Gastroesophageal sphincter (tissue), 4 donors: Measurements from ENCODE around the gene ODAD4. TPM values are rescaled to one million over a fixed set of nuclear protein-coding genes. Genes with fewer than 3 reads are reported as not detected.
"Not testable (repeated sequence)": the region's sequence is repeated elsewhere in the genome, so short reads cannot be mapped to it uniquely, and the experiment has no call there.

Source experiments
- ATAC-seq: fragments of 150-250 bp; one replicate; pipeline ENCODE4 v1.9.1; 2016; ENCODE audit warnings: mild to moderate bottlenecking, moderate library complexity
- H3K27ac ChIP-seq, 4 donors: fragments of 200-600 bp; sonication (generic) in 3 of 4; 1 replicate in 3 of 4; 2 replicates in 1 of 4; pipeline ENCODE4 v1.5.1; 2016 to 2019
- H3K27me3 ChIP-seq: fragments of 200-600 bp; sonication (generic); one replicate; pipeline ENCODE4 v1.5.1; 2019
- H3K36me3 ChIP-seq, 2 donors: fragments of 200-600 bp; sonication (generic); one replicate each; pipeline ENCODE4 v1.5.1; 2019; ENCODE audit warnings: control low read depth in 1 of 2
- H3K4me1 ChIP-seq, 3 donors: fragments of 200-600 bp; sonication (generic); 1 replicate in 2 of 3; 2 replicates in 1 of 3; pipeline ENCODE4 v1.5.1; 2016 to 2019; ENCODE audit warnings: control low read depth in 2 of 3
- H3K4me3 ChIP-seq, 2 donors: fragments of 200-600 bp; sonication (generic); one replicate each; pipeline ENCODE4 v1.5.1; 2019; ENCODE audit warnings: mild to moderate bottlenecking in 1 of 2, moderate library complexity in 1 of 2
- H3K9me3 ChIP-seq, 3 donors: fragments of 200-600 bp; sonication (generic); one replicate each; pipeline ENCODE4 v1.5.1; 2017 to 2019; ENCODE audit warnings: control low read depth in 2 of 3
- EP300 ChIP-seq: sonication (generic); formaldehyde crosslinking; IDR thresholded peaks from one replicate; pipeline ENCODE4 v1.6.1; 2017; ENCODE audit warnings: antibody characterized with exemption, mild to moderate bottlenecking
- POLR2A ChIP-seq, 2 donors: fragments of 450-650 bp; IDR thresholded peaks; one replicate each; pipeline ENCODE4 v1.6.1; 2017; ENCODE audit warnings: antibody characterized with exemption in 2 of 2, mild to moderate bottlenecking in 2 of 2, moderate library complexity in 1 of 2
- POLR2AphosphoS5 ChIP-seq: sonication (generic); formaldehyde crosslinking; IDR thresholded peaks from one replicate; pipeline ENCODE4 v1.6.1; 2017; ENCODE audit warnings: antibody characterized with exemption
- WGBS, 2 donors: methylation state at CpG; one replicate each; pipeline ENCODE4 v1.1.5; 2018; ENCODE audit warnings: low coverage in 1 of 2; 5-methylcytosine and 5-hydroxymethylcytosine counted together
- total RNA-seq, 4 donors: library from RNA; depleted of rRNA; stranded (reverse); fragments of >200 nt; gene quantifications; one replicate each; pipeline ENCODE4 v1.1.0, GENCODE V29; 2016
- TF ChIP-seq, protein P1 (sequence below), 4 experiments: fragments of 200-600 bp in 2 of 4; fragments of 450-650 bp in 2 of 4; sonication (generic) in 1 of 4; IDR thresholded peaks; one replicate each; pipeline ENCODE4 v1.5.1; 2017 to 2019; ENCODE audit warnings: antibody characterized with exemption in 4 of 4, mild to moderate bottlenecking in 2 of 4, moderate library complexity in 2 of 4

ODAD4 gene
- total RNA-seq, 4 donors from 2014 or later, result 0.19 to 2.2 (median 0.60) TPM

DNA sequence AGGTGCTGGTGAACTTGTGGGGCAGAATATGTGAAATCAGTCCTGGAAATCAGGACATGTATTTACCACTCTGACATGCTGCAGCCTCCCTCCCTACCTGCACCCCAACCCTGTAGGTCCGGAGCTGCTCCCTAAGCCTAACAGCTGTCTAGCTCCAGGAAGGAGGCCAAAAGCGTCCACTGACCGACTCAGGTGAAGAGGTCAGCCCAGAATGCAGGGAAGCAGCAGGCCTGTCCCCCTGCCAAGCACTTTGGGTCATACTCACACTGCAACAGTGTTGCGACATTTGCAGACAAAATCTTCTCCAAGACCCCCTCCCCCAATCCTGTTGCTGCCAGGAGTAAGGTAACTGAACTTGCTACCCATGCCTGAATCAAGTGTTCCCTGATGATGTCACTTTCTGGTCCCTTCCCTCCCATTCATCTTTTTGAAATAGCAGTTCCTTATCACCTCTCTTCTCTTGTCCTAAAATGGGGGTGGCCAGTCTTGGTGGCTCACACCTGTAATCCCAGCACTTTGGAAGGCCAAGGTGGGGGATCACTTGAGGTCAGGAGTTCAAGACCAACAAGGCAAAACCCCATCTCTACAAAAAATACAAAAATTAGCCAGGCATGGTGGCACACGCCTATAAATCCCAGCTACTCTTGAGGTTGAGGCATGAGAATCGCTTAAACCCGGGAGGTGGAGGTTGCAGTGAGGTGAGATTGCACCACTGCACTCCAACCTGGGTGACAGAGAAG is 10.4 kb upstream of the ODAD4 start:
- no peak for TF ChIP-seq EP300
- Histone ChIP-seq H3K27me3 (no peaks in the 10 kb centered on the region), H3K4me1 (peaks cover 0 to 40% (median 19%) of the 10 kb centered on the region in 3 donors), H3K36me3 (no peaks in the 10 kb centered on the region), H3K27ac (peak overlapping the region in 3 of 4 donors; percentile 92 to 96 (median 94)), H3K4me3 (no peak overlapping the region), H3K9me3 (no peaks in the 10 kb centered on the region)
- WGBS, 2 donors, result 83% methylated on average over 4 of the region's 7 CpGs; no CpG with 5 or more reads in 1 of the 2 donors
- no peak for ATAC-seq

DNA sequence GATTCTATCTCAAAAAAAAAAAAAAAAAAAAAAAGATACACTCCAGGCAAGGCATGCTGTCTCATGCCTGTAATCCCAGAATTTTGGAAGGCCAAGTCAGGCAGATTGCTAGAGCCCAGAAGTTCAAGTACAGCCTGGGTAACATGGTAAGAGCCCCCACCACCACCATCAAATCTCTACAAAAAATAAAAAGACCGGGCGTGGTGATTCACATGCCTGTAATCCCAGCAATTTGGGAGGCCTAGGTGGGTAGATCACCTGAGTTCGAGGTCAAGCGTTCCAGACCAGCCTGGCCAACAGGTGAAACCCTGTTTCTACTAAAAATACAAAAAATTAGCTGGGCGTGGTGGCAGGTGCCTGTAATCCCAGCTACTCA is 9.8 kb upstream of the ODAD4 start:
- H3K4me1 ChIP-seq, result peaks cover 0 to 34% (median 19%) of the 10 kb centered on the region in 3 donors
- 83 to 100% methylated on average over 2 to 5 of the region's 5 CpGs for WGBS, 2 donors
- TF ChIP-seq POLR2A (IDR thresholded peaks at IDR 0.05), result no peak
- TF ChIP-seq, protein P1, sequence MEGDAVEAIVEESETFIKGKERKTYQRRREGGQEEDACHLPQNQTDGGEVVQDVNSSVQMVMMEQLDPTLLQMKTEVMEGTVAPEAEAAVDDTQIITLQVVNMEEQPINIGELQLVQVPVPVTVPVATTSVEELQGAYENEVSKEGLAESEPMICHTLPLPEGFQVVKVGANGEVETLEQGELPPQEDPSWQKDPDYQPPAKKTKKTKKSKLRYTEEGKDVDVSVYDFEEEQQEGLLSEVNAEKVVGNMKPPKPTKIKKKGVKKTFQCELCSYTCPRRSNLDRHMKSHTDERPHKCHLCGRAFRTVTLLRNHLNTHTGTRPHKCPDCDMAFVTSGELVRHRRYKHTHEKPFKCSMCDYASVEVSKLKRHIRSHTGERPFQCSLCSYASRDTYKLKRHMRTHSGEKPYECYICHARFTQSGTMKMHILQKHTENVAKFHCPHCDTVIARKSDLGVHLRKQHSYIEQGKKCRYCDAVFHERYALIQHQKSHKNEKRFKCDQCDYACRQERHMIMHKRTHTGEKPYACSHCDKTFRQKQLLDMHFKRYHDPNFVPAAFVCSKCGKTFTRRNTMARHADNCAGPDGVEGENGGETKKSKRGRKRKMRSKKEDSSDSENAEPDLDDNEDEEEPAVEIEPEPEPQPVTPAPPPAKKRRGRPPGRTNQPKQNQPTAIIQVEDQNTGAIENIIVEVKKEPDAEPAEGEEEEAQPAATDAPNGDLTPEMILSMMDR (IDR thresholded peaks at IDR 0.05), result no peak
- TF ChIP-seq EP300, result no peak
- H3K27me3 ChIP-seq, result no peaks in the 10 kb centered on the region
- H3K4me3 ChIP-seq, result no peak overlapping the region
- no peaks in the 10 kb centered on the region for H3K9me3 ChIP-seq
- H3K36me3 ChIP-seq, result no peaks in the 10 kb centered on the region
- no peak for ATAC-seq
- H3K27ac ChIP-seq, result no peak overlapping the region

DNA sequence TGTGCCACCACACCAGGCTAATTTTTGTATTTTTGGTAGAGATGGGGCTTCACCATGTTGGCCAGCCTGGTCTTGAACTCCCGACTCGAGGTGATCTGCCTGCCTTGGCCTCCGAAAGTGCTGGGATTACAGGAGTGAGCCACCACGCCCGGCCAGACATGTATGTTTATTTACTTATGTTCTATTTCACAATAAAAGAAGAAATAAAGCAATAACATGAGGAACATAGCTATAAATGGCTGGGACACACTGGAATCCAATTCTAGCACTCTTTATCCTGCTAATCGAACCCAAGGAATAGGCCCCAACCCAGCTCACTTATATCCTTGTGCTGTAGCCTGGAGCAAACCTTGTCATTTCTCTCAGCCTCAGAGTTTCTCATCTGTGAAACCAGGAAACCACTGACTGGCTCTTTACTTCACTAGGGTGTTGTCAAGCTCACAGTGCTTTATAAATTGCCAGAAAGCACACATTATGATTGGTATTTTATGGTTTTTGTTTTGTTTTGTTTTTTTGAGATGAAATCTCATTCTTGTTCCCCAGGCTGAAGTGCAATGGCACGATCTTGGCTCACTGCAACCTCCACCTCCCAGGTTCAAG is 4.3 kb upstream of the ODAD4 start:
- Histone ChIP-seq H3K27me3 (no peaks in the 10 kb centered on the region), H3K9me3 (no peaks in the 10 kb centered on the region), H3K4me1 (peaks cover 0 to 19% (median 0%) of the 10 kb centered on the region in 3 donors), H3K4me3 (no peak overlapping the region), H3K36me3 (no peaks in the 10 kb centered on the region), H3K27ac (no peak overlapping the region)
- TF ChIP-seq POLR2AphosphoS5 (no peak), EP300 (no peak), POLR2A (IDR thresholded peaks at IDR 0.05) (no peak)
- TF ChIP-seq, protein P1 (IDR thresholded peaks at IDR 0.05), result no peak
- ATAC-seq, result no peak
- 87 to 93% methylated on average over 5 to 7 of the region's 7 CpGs for WGBS, 2 donors

DNA sequence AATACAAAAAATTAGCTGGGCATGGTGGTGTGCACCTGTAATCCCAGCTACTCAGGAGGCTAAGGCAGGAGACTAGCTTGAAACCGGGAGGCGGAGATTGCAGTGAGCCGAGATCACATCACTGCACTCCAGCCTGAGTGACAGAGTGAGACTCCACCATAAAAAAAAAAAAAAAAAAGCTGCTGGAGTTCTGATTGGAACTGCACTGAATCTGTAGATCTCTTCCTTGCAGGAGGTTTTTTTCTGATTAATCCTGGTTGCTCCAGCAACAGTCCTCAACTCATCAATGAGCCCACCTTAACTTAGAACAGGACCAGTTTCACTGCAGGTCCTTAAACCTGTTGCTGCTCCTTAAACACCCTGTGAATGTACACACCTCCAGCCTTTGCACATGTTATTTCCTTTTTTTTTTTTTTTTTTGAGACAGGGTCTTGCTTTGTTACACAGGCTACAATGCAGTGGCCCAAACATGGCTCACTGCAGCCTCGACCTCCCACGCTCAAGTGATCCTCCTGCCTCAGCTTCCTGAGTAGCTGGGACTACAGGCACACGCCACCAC is 1.6 kb upstream of the ODAD4 start:
- H3K4me1 ChIP-seq, result peaks cover 0 to 22% (median 0%) of the 10 kb centered on the region in 3 donors
- H3K4me3 ChIP-seq, result no peak overlapping the region
- no peaks in the 10 kb centered on the region for H3K9me3 ChIP-seq
- no peak for ATAC-seq
- no peak for TF ChIP-seq EP300
- no peak for TF ChIP-seq POLR2AphosphoS5
- TF ChIP-seq, protein P1 (IDR thresholded peaks at IDR 0.05), result no peak
- TF ChIP-seq POLR2A (IDR thresholded peaks at IDR 0.05), result no peak
- peak overlapping the region in 2 of 4 donors; percentile 84 to 85 for H3K27ac ChIP-seq
- 73% methylated on average over 6 of the region's 6 CpGs; no CpG with 5 or more reads in 1 of the 2 donors for WGBS, 2 donors
- no peaks in the 10 kb centered on the region for H3K27me3 ChIP-seq
- H3K36me3 ChIP-seq, result no peaks in the 10 kb centered on the region

DNA sequence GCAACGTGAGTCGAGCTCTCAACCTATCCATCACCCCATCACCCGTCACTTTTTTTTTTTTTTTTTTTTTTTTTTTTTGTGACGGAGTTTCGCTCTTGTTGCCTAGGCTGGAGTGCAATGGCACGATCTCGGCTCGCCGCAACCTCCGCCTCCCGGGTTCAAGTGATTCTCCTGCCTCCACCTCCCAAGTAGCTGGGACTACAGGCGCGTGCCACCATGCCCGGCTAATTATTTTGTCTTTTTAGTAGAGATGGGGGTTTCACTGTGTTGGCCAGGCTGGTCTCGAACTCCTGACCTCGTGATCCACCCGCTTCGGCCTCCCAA is 378 bp downstream of the ODAD4 start:
- WGBS, 2 donors, result 0 to 33% methylated on average over 5 to 6 of the region's 18 CpGs
- Histone ChIP-seq H3K4me3 (peak overlapping the region; percentile 55 to 66), H3K4me1 (peaks cover 0 to 22% (median 0%) of the 10 kb centered on the region in 3 donors), H3K27ac (peak overlapping the region in 3 of 4 donors; percentile 84 to 85 (median 85))
- H3K36me3 ChIP-seq, ATAC-seq, H3K9me3 ChIP-seq, H3K27me3 ChIP-seq: not testable (repeated sequence)

- WGBS, 2 donors, result 50% methylated on average over 1 of the region's 4 CpGs; no CpG with 5 or more reads in 1 of the 2 donors
- H3K9me3 ChIP-seq, ATAC-seq, H3K4me3 ChIP-seq, H3K27me3 ChIP-seq, H3K27ac ChIP-seq: not testable (repeated sequence)
- Histone ChIP-seq H3K36me3 (peaks cover 0 to 19% of the 10 kb centered on the region in 2 donors), H3K4me1 (peaks cover 0 to 22% (median 0%) of the 10 kb centered on the region in 3 donors)
Measured at GRCh38 chr17:41931715-41932114, 1.3 kb downstream of the ODAD4 start.
